GM23338 (cell line): ENCODE data around the gene IGFBP5. TPM values are rescaled to one million over a fixed set of nuclear protein-coding genes. Genes with fewer than 3 reads are reported as not detected.

ENCODE experiments used
- ATAC-seq: fragments of 200-7000 bp; cut with Tn5 transposase; 3 replicates; pipeline ENCODE4 v1.9.1; 2020
- DNase-seq: peaks from one replicate; pipeline ENCODE4 v3.0.0-alpha.2; 2015; ENCODE audit warnings: low spot score
- H2AFZ ChIP-seq: fragments of 200-600 bp; sonication (generic); 2 replicates; pipeline ENCODE4 v1.8.0; 2016; ENCODE audit warnings: antibody characterized with exemption, mild to moderate bottlenecking, moderate library complexity
- H3F3A ChIP-seq: fragments of 200-600 bp; sonication (generic); replicated peaks from 2 replicates; pipeline ENCODE4 v1.8.0; 2017; ENCODE audit warnings: antibody characterized with exemption, mixed run types, low read depth
- H3K27ac ChIP-seq: fragments of 200-600 bp; sonication (generic); 2 replicates; pipeline ENCODE4 v1.6.1; 2016; ENCODE audit warnings: low read depth
- H3K27me3 ChIP-seq: fragments of 200-600 bp; sonication (generic); 2 replicates; pipeline ENCODE4 v1.8.0; 2016; ENCODE audit warnings: mild to moderate bottlenecking, mixed run types, moderate library complexity; ENCODE audit not compliant: insufficient read depth
- H3K36me3 ChIP-seq: fragments of 200-600 bp; sonication (generic); 2 replicates; pipeline ENCODE4 v1.8.0; 2016; ENCODE audit warnings: mild to moderate bottlenecking; ENCODE audit not compliant: insufficient read depth
- H3K4me1 ChIP-seq: fragments of 200-600 bp; sonication (generic); 2 replicates; pipeline ENCODE4 v1.8.0; 2016; ENCODE audit warnings: mild to moderate bottlenecking, moderate library complexity; ENCODE audit not compliant: insufficient read depth
- H3K4me2 ChIP-seq: fragments of 200-600 bp; sonication (generic); 2 replicates; pipeline ENCODE4 v1.7.1; 2017; ENCODE audit warnings: mixed run types
- H3K4me3 ChIP-seq: fragments of 200-600 bp; sonication (generic); 2 replicates; pipeline ENCODE4 v1.6.1; 2016; ENCODE audit warnings: mixed run types
- H3K79me2 ChIP-seq: fragments of 200-600 bp; sonication (generic); replicated peaks from 2 replicates; pipeline ENCODE4 v1.8.0; 2017; ENCODE audit warnings: mild to moderate bottlenecking; ENCODE audit not compliant: insufficient read depth
- H3K9me2 ChIP-seq: fragments of 200-600 bp; sonication (generic); 2 replicates; pipeline ENCODE4 v1.8.0; 2017; ENCODE audit not compliant: insufficient read depth
- H4K20me1 ChIP-seq: fragments of 200-600 bp; sonication (generic); replicated peaks from 2 replicates; pipeline ENCODE4 v1.8.0; 2017; ENCODE audit warnings: mild to moderate bottlenecking; ENCODE audit not compliant: insufficient read depth
- H3K27ac Mint-ChIP-seq: 2 replicates; pipeline ENCODE4 v1.8.0; 2020; ENCODE audit warnings: inconsistent platforms, mild to moderate bottlenecking, moderate library complexity, mixed read lengths
- H3K27me3 Mint-ChIP-seq: 3 replicates; pipeline ENCODE4 v1.8.0; 2022; ENCODE audit warnings: low read depth, mild to moderate bottlenecking, moderate library complexity, mixed read lengths, inconsistent platforms; ENCODE audit not compliant: insufficient read depth, poor library complexity
- H3K36me3 Mint-ChIP-seq: 3 replicates; pipeline ENCODE4 v1.8.0; 2021; ENCODE audit warnings: low read depth, mild to moderate bottlenecking, inconsistent platforms, moderate library complexity, mixed read lengths
- H3K4me1 Mint-ChIP-seq: 3 replicates; pipeline ENCODE4 v1.8.0; 2020; ENCODE audit warnings: mild to moderate bottlenecking, inconsistent platforms, mixed read lengths
- H3K4me3 Mint-ChIP-seq: 3 replicates; pipeline ENCODE4 v1.8.0; 2021; ENCODE audit warnings: moderate library complexity, mild to moderate bottlenecking, inconsistent platforms, mixed read lengths
- H3K9me3 Mint-ChIP-seq: 3 replicates; pipeline ENCODE4 v1.8.0; 2020; ENCODE audit warnings: moderate library complexity, mild to moderate bottlenecking, inconsistent platforms, mixed read lengths
- CREB1 ChIP-seq: fragments of 250-450 bp; sonication (Bioruptor Pico); IDR thresholded peaks from 2 replicates; pipeline ENCODE4 v1.5.0; 2020; ENCODE audit warnings: low read depth, mild to moderate bottlenecking, moderate library complexity
- CTCF ChIP-seq, 2 experiments: fragments of 200-600 bp in 1 of 2; sonication (generic) in 1 of 2; conservative IDR thresholded peaks; 2 replicates each; pipeline versions ENCODE4 v1.5.1 to v1.6.1; 2016 to 2017; ENCODE audit warnings: antibody characterized with exemption in 2 of 2, low read depth in 2 of 2, mild to moderate bottlenecking in 2 of 2, moderate library complexity in 1 of 2
- ETS1 ChIP-seq: IDR thresholded peaks from 2 replicates; pipeline ENCODE4 v1.6.1; 2016; ENCODE audit warnings: antibody characterized with exemption
- EZH2 ChIP-seq: fragments of 200-600 bp; sonication (generic); IDR thresholded peaks from one replicate; pipeline ENCODE4 v1.8.0; 2017; ENCODE audit warnings: antibody characterized with exemption, mild to moderate bottlenecking, low read depth; ENCODE audit not compliant: unreplicated experiment
- EZH2phosphoT487 ChIP-seq: fragments of 200-600 bp; sonication (generic); IDR thresholded peaks from one replicate; pipeline ENCODE4 v1.8.1; 2018; ENCODE audit warnings: antibody characterized with exemption; ENCODE audit not compliant: unreplicated experiment
- JUNB ChIP-seq: IDR thresholded peaks from one replicate; pipeline ENCODE4 v1.6.1; 2016; ENCODE audit warnings: antibody characterized with exemption; ENCODE audit not compliant: unreplicated experiment
- NANOG ChIP-seq: IDR thresholded peaks from 2 replicates; pipeline ENCODE4 v1.6.1; 2016; ENCODE audit warnings: antibody characterized with exemption, borderline replicate concordance
- POLR2AphosphoS5 ChIP-seq: IDR thresholded peaks from 2 replicates; pipeline ENCODE4 v1.6.1; 2016; ENCODE audit warnings: antibody characterized with exemption, low read depth
- REST ChIP-seq: IDR thresholded peaks from one replicate; pipeline ENCODE4 v1.6.1; 2018; ENCODE audit warnings: antibody characterized with exemption; ENCODE audit not compliant: unreplicated experiment
- STAT1 ChIP-seq: IDR thresholded peaks from one replicate; pipeline ENCODE4 v1.6.1; 2016; ENCODE audit warnings: antibody characterized with exemption; ENCODE audit not compliant: unreplicated experiment
- ZNF114 ChIP-seq: fragments of 250-450 bp; sonication (Bioruptor Pico); IDR thresholded peaks from 2 replicates; pipeline ENCODE4 v1.5.0; 2020; ENCODE audit warnings: mild to moderate bottlenecking, moderate library complexity
- ZNF331 ChIP-seq: fragments of 250-450 bp; sonication (Bioruptor Pico); IDR thresholded peaks from 2 replicates; pipeline ENCODE4 v1.5.0; 2020; ENCODE audit warnings: low read depth, mild to moderate bottlenecking, moderate library complexity
- ZNF462 ChIP-seq: fragments of 250-450 bp; sonication (Bioruptor Pico); IDR thresholded peaks from 2 replicates; pipeline ENCODE4 v1.5.0; 2020; ENCODE audit warnings: mild to moderate bottlenecking, moderate library complexity
- polyA plus RNA-seq: library from polyadenylated mRNA; unstranded; fragments of >200 nt; fragmentation: Nextera tagmentation; extraction: Ambion mirVana; gene quantifications from 2 replicates; pipeline ENCODE4 v1.2.1, GENCODE V29; 2016
- total RNA-seq: library from RNA; depleted of rRNA; stranded (reverse); fragments of >200 nt; shearing (Covaris generic); gene quantifications from 2 replicates; pipeline ENCODE4 v1.2.3, GENCODE V29; 2014

The IGFBP5 gene
- total and polyA plus RNA-seq, 2 experiments from 2014 or later, result 0.70 to 2.5 TPM

- Histone ChIP-seq H3K4me3 (no peak overlapping the region), H3K4me2 (no peak overlapping the region), H3K27ac (no peak overlapping the region), H3K36me3 (no peaks in the 10 kb centered on the region), H4K20me1 (0 out of 2 replicates have a peak, but pooled peaks cover 2% of the 10 kb centered on the region), H3K4me1 (no peaks in the 10 kb centered on the region), H2AFZ (no peak overlapping the region), H3K79me2 (no peaks in the 10 kb centered on the region), H3K9me2 (peaks cover 6% of the 10 kb centered on the region), H3K27me3 (no peaks in the 10 kb centered on the region), H3F3A (no peaks in the 10 kb centered on the region)
- TF ChIP-seq ZNF462 (CRISPR knock-in tag) (no peak), REST (no peak), CTCF (conservative IDR thresholded peaks at IDR 0.05; ENCODE audit: low read depth in 2 of 2) (no peak), POLR2AphosphoS5 (no peak), JUNB (no peak), EZH2 (no peak), STAT1 (no peak), NANOG (no peak), CREB1 (CRISPR knock-in tag) (no peak), ZNF114 (no peak), ZNF331 (CRISPR knock-in tag) (no peak), ETS1 (no peak), EZH2phosphoT487 (no peak)
- Mint-ChIP-seq H3K27me3 (peaks cover 2% of the 10 kb centered on the region), H3K36me3 (no peaks in the 10 kb centered on the region), H3K9me3 (no peaks in the 10 kb centered on the region), H3K27ac (no peak overlapping the region), H3K4me3 (no peak overlapping the region), H3K4me1 (no peaks in the 10 kb centered on the region)
- ATAC-seq (no peak), DNase-seq (no peak)
These were observed 28.8 kb upstream of the IGFBP5 start for GRCh38 chr2:216724190-216724589.
